ENCODE measurements around the gene CCNY.

DNA sequence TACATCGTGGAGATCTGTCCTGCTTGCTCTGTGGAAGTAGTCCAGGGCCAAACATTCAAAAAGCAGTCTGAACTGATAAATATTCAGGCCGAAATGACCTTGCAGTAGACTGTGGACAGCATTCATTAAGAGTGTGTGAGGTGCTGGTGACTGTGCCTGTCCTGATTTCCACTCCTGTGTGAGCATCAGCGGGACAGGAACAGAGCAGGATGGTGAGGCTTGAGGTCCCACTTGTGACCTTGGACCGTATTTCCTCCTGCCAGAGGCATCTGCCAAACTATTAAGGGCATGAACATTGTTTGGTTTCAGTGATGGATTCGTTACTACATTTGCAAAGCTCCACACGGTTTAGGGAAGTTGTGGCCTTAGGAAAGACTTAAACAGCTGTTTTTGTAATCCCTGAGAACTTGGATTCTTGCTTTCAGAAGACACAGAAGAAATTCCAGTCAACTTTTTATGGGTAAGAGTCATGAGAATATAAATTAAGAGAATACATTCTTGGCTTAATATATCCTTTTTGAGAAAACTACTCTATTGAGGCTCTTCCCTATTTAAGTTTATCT lies 32.8 kb downstream of the CCNY start:
- TF ChIP-seq, protein P1, sequence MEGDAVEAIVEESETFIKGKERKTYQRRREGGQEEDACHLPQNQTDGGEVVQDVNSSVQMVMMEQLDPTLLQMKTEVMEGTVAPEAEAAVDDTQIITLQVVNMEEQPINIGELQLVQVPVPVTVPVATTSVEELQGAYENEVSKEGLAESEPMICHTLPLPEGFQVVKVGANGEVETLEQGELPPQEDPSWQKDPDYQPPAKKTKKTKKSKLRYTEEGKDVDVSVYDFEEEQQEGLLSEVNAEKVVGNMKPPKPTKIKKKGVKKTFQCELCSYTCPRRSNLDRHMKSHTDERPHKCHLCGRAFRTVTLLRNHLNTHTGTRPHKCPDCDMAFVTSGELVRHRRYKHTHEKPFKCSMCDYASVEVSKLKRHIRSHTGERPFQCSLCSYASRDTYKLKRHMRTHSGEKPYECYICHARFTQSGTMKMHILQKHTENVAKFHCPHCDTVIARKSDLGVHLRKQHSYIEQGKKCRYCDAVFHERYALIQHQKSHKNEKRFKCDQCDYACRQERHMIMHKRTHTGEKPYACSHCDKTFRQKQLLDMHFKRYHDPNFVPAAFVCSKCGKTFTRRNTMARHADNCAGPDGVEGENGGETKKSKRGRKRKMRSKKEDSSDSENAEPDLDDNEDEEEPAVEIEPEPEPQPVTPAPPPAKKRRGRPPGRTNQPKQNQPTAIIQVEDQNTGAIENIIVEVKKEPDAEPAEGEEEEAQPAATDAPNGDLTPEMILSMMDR (conservative IDR thresholded peaks at IDR 0.05; ENCODE audit: low read length) = no peak
- TF ChIP-seq EZH2phosphoT487 (IDR thresholded peaks at IDR 0.05; ENCODE audit: borderline replicate concordance) = no peak

All from Loucy (cell line).